HG03280 (cell line): ENCODE measurements around the gene EXD3.

Experiments
- ATAC-seq: cut with Tn5 transposase; IDR thresholded peaks from one replicate; pipeline ENCODE4 v1.9.1; 2021; ENCODE audit warnings: mild to moderate bottlenecking, moderate library complexity; ENCODE audit not compliant: unreplicated experiment

EXD3 gene

GRCh38 chr9:137367506-137368430 lies 55.2 kb downstream of the EXD3 start:
- ATAC-seq = no peak

GRCh38 chr9:137366891-137367381 lies 56.0 kb downstream of the EXD3 start:
- ATAC-seq = no peak

GRCh38 chr9:137366445-137366810 lies 56.5 kb downstream of the EXD3 start:
- ATAC-seq = no peak

GRCh38 chr9:137365552-137366444 lies 57.2 kb downstream of the EXD3 start:
- no peak for ATAC-seq

GRCh38 chr9:137365056-137365455 lies 57.9 kb downstream of the EXD3 start:
- no peak for ATAC-seq

GRCh38 chr9:137359850-137360249 lies 63.1 kb downstream of the EXD3 start:
- no peak for ATAC-seq

GRCh38 chr9:137358126-137358525 lies 64.8 kb downstream of the EXD3 start:
- ATAC-seq = no peak

- ATAC-seq = no peak
Observed at GRCh38 chr9:137357166-137357565, 65.8 kb downstream of the EXD3 start.

GRCh38 chr9:137355761-137356365 lies 67.1 kb downstream of the EXD3 start:
- ATAC-seq = no peak

- ATAC-seq = no peak
Observed at GRCh38 chr9:137354845-137355760, 67.9 kb downstream of the EXD3 start.

- ATAC-seq = no peak
Observed at GRCh38 chr9:137354153-137354844, 68.7 kb downstream of the EXD3 start.

- ATAC-seq = no peak
Observed at GRCh38 chr9:137353223-137354152, 69.5 kb downstream of the EXD3 start.

- ATAC-seq = no peak
Observed at GRCh38 chr9:137352511-137353222, 70.3 kb downstream of the EXD3 start.

- ATAC-seq = no peak
Observed at GRCh38 chr9:137351781-137352501, 71.0 kb downstream of the EXD3 start.

GRCh38 chr9:137350696-137351584 lies 72.0 kb downstream of the EXD3 start:
- ATAC-seq = no peak

- ATAC-seq = no peak
Observed at GRCh38 chr9:137349471-137350033, 73.4 kb downstream of the EXD3 start.
